ENCODE results near the gene DDIT3. TPM values are rescaled to one million over a fixed set of nuclear protein-coding genes. Genes with fewer than 3 reads are reported as not detected.

Gene DDIT3
- total RNA-seq, 1 donor from 2014 or later = 30.5 TPM

GRCh38 chr12:57560516-57560915, 40.2 kb upstream of the DDIT3 start:
- POLR2A ChIA-PET = no interaction called here
- Mint-ChIP-seq H3K36me3 (ENCODE audit: low read depth) (no peaks in the 10 kb centered on the region), H3K4me1 (no peaks in the 10 kb centered on the region), H3K9me3 (no peaks in the 10 kb centered on the region), H3K4me3 (no peak overlapping the region), H3K27ac (no peak overlapping the region), H3K27me3 (peaks cover 21% of the 10 kb centered on the region)
- TF ChIP-seq, protein P1, sequence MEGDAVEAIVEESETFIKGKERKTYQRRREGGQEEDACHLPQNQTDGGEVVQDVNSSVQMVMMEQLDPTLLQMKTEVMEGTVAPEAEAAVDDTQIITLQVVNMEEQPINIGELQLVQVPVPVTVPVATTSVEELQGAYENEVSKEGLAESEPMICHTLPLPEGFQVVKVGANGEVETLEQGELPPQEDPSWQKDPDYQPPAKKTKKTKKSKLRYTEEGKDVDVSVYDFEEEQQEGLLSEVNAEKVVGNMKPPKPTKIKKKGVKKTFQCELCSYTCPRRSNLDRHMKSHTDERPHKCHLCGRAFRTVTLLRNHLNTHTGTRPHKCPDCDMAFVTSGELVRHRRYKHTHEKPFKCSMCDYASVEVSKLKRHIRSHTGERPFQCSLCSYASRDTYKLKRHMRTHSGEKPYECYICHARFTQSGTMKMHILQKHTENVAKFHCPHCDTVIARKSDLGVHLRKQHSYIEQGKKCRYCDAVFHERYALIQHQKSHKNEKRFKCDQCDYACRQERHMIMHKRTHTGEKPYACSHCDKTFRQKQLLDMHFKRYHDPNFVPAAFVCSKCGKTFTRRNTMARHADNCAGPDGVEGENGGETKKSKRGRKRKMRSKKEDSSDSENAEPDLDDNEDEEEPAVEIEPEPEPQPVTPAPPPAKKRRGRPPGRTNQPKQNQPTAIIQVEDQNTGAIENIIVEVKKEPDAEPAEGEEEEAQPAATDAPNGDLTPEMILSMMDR (IDR thresholded peaks at IDR 0.05) = no peak
- DNase-seq = no peak
- ATAC-seq (ENCODE audit: low read depth) = no peak
- intact Hi-C loops (cut with micrococcal nuclease) = no loop called here
- CTCF ChIA-PET = no interaction called here

DNA sequence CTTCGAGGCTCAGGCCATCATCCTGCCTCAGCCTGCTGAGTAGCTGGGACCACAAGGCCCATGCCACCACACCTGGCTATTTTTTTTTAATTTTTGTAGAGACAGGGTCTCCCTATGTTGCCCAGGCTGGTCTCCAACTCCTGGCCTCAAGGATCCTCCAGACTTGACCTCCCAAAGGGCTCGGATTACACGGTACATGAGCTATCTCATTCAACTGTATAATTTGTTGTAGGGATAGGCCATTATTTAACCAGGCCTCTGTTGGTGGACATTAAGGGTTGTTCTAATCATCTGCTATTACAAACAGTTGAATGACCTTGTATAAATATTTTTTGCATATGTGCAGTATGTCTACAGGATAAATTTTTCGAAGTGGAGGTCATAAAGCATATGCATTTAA, 38.5 kb upstream of the DDIT3 start:
- intact Hi-C loops (cut with micrococcal nuclease) = no loop called here
- H3K27me3 Mint-ChIP-seq = peaks cover 15% of the 10 kb centered on the region
- H3K9me3 Mint-ChIP-seq = no peaks in the 10 kb centered on the region
- ChIA-PET POLR2A (interaction anchor here (0.6 kb wide), 1 partner anchor 1609 kb away, joined by 3 read pairs; no protein-coding TSS in a partner anchor), CTCF (no interaction called here)
- DNase-seq (no peak), ATAC-seq (ENCODE audit: low read depth) (no peak)
- no peaks in the 10 kb centered on the region for H3K36me3 Mint-ChIP-seq (ENCODE audit: low read depth)
- TF ChIP-seq, protein P1 (IDR thresholded peaks at IDR 0.05) = no peak
- no peak overlapping the region for H3K4me3 Mint-ChIP-seq
- no peaks in the 10 kb centered on the region for H3K4me1 Mint-ChIP-seq
- H3K27ac Mint-ChIP-seq = no peak overlapping the region

DNA sequence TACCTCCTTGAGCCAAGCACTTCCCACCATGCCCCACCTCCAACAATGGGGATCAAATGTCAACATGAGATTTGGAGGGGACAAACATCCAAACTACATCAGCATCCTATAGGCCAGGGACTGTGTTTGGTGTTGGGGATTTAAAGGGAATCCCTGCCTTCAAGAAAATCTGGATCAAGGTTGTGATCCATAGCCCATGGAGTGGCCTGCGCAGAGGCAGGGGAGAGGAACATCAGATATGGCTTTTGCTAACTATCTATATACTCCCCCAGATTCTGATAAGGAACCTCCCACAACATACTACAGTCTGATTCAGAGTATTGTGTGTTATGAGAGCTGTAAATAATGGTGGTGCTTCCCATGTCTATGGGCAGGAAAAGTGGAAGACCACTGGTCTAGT, 34.6 kb upstream of the DDIT3 start:
- Mint-ChIP-seq H3K9me3 (no peaks in the 10 kb centered on the region), H3K27me3 (peaks cover 8% of the 10 kb centered on the region), H3K4me1 (peaks cover 7% of the 10 kb centered on the region), H3K36me3 (ENCODE audit: low read depth) (no peaks in the 10 kb centered on the region), H3K4me3 (no peak overlapping the region), H3K27ac (no peak overlapping the region)
- TF ChIP-seq, protein P1 (IDR thresholded peaks at IDR 0.05) = no peak
- DNase-seq (no peak), ATAC-seq (ENCODE audit: low read depth) (no peak)
- POLR2A ChIA-PET = interaction anchor here (0.6 kb wide), 1 partner anchor 38 kb away, joined by 3 read pairs; no protein-coding TSS in a partner anchor
- intact Hi-C loops (cut with micrococcal nuclease) = no loop called here
- CTCF ChIA-PET = no interaction called here

DNA sequence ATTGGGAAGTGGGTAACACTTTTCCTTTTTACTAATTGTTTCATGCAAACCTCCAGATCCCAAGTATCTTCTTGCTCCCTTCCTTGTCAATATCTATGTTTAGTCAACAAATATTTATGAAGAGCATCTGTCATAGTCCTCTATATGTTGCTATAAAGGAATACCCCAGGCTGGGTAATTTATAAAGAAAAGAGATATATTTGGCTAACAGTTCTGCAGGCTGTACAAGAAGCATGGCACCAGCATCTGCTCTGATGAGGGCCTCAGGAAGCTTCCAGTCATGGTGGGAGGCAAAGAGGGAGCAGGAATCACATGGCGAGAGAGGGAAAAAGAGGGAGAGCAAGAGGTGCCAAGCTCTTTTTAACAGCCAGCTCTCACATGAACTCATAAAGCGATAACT, 34.1 kb upstream of the DDIT3 start:
- no peaks in the 10 kb centered on the region for H3K36me3 Mint-ChIP-seq (ENCODE audit: low read depth)
- CTCF ChIA-PET = no interaction called here

GRCh38 chr12:57553343-57554202, 33.3 kb upstream of the DDIT3 start:
- TF ChIP-seq, protein P1 (IDR thresholded peaks at IDR 0.05) = no peak
- intact Hi-C loops (cut with micrococcal nuclease) = no loop called here
- DNase-seq (no peak), ATAC-seq (ENCODE audit: low read depth) (no peak)
- no peak overlapping the region for H3K4me3 Mint-ChIP-seq
- no peak overlapping the region for H3K27ac Mint-ChIP-seq
- peaks cover 9% of the 10 kb centered on the region for H3K27me3 Mint-ChIP-seq
- no peaks in the 10 kb centered on the region for H3K9me3 Mint-ChIP-seq
- peaks cover 10% of the 10 kb centered on the region for H3K4me1 Mint-ChIP-seq
- CTCF ChIA-PET = interaction anchor here (1.0 kb wide), 1 partner anchor 30 kb away, joined by 3 read pairs; no protein-coding TSS in a partner anchor
- H3K36me3 Mint-ChIP-seq (ENCODE audit: low read depth) = no peaks in the 10 kb centered on the region
- POLR2A ChIA-PET = no interaction called here

More for the DNA sequence above, 34.1 kb upstream of the DDIT3 start:
- Mint-ChIP-seq H3K27ac (no peak overlapping the region), H3K9me3 (no peaks in the 10 kb centered on the region), H3K4me1 (peaks cover 8% of the 10 kb centered on the region), H3K4me3 (no peak overlapping the region), H3K27me3 (peaks cover 8% of the 10 kb centered on the region)
- DNase-seq (no peak), ATAC-seq (ENCODE audit: low read depth) (no peak)
- intact Hi-C loops (cut with micrococcal nuclease) = no loop called here
- POLR2A ChIA-PET = no interaction called here
- TF ChIP-seq, protein P1 (IDR thresholded peaks at IDR 0.05) = no peak

Measured in activated B cell treated with CpG ODN at 0.5 μM for 24 hours (primary cell).